Heart right ventricle (tissue), 16 donors: ENCODE data around the gene TPP2. TPM values are rescaled to one million over a fixed set of nuclear protein-coding genes. Genes with fewer than 3 reads are reported as not detected.

Experiments
- ATAC-seq, 8 donors: fragments of 200-7000 bp; cut with Tn5 transposase; one replicate each; pipeline ENCODE4 v1.9.1; 2020; ENCODE audit warnings: mild to moderate bottlenecking in 8 of 8, moderate library complexity in 8 of 8, moderate number of reproducible peaks in 1 of 8
- DNase-seq, 2 donors: peaks; one replicate each; pipeline ENCODE4 v3.0.0-alpha.2; 2020
- H3K27ac ChIP-seq, 10 donors: fragments of 200-600 bp; sonication (generic) in 2 of 10; one replicate each; pipeline versions ENCODE4 v1.5.0 to v1.8.0; 2020 to 2022; ENCODE audit warnings: mild to moderate bottlenecking in 3 of 10
- H3K27me3 ChIP-seq, 7 donors: fragments of 200-600 bp; one replicate each; pipeline ENCODE4 v1.8.0; 2021 to 2022; ENCODE audit warnings: mild to moderate bottlenecking in 2 of 7
- H3K36me3 ChIP-seq, 9 donors: fragments of 200-600 bp; sonication (generic) in 1 of 9; one replicate each; pipeline versions ENCODE4 v1.5.0 to v1.8.0; 2020 to 2022; ENCODE audit warnings: mild to moderate bottlenecking in 2 of 9
- H3K4me1 ChIP-seq, 9 donors: fragments of 200-600 bp; sonication (generic) in 1 of 9; one replicate each; pipeline versions ENCODE4 v1.5.0 to v1.8.0; 2020 to 2022; ENCODE audit warnings: mild to moderate bottlenecking in 4 of 9
- H3K4me3 ChIP-seq, 10 donors: fragments of 200-600 bp; sonication (generic) in 2 of 10; one replicate each; pipeline versions ENCODE4 v1.5.0 to v1.8.0; 2020 to 2022; ENCODE audit warnings: mild to moderate bottlenecking in 7 of 10, moderate library complexity in 2 of 10
- H3K9me3 ChIP-seq, 11 donors: fragments of 200-600 bp in 10 of 11; sonication (generic) in 2 of 11; one replicate each; pipeline versions ENCODE4 v1.5.0 to v1.8.0; 2013 to 2022; ENCODE audit warnings: mild to moderate bottlenecking in 2 of 11, control low read depth in 1 of 11, moderate library complexity in 1 of 11
- WGBS, 2 donors: extraction: QIAGEN DNeasy Blood & Tissue Kit; methylation state at CpG; one replicate each; pipeline ENCODE4 v1.1.7; 2013; ENCODE audit warnings: inconsistent platforms in 1 of 2; 5-methylcytosine and 5-hydroxymethylcytosine counted together
- intact Hi-C, 10 donors: fragments of 100-400 bp; cut with DNase I; formaldehyde crosslinking; loops; one replicate each; pipeline versions ENCODE4 v1.11.1 to v1.14.2; 2022
- polyA plus RNA-seq, 2 donors: library from polyadenylated mRNA; stranded (reverse); fragments of 200-250 nt; gene quantifications; one replicate each; pipeline ENCODE4 v1.2.3, GENCODE V29; 2013
- total RNA-seq, 10 donors: library from RNA; stranded (reverse); fragmentation: NEBNext Ultra II Directional in 3 of 10; extraction: Animal tissue kit (Norgen Biotek cat#: 25700) in 3 of 10; gene quantifications; one replicate each; pipeline versions ENCODE4 v1.2.1 to v1.2.4, GENCODE V29; 2021 to 2023
- TF ChIP-seq, protein P1 (sequence below), 9 donors: fragments of 200-600 bp; sonication (generic) in 2 of 9; IDR thresholded peaks; one replicate each; pipeline versions ENCODE4 v1.5.0 to v1.8.0; 2021 to 2022; ENCODE audit warnings: antibody characterized with exemption in 9 of 9, mild to moderate bottlenecking in 5 of 9, moderate library complexity in 1 of 9
- donor health status: Arrhythmogenic right ventricular cardiomyopathy.
- donor health status: ischemic (EF 13 %, LVEDD 7.1; RV severe dilation, severe dysfunction).
- donor health status: healthy with polysubstance abuse.
- donor health status: DM: no; HTN: yes; CAD: no.
- donor health status: DM: no; HTN: no; CAD: no.
- donor health status: ischemic (EF 25% LVEDD 6.9; RV normal size, moderate dysfunction).
- donor health status: ischemic (EF 25% LVEDD 5.7; RV mildly dilated, moderate dysfunction).
- donor health status: healthy.
- donor health status: DM: yes; HTN: yes; CAD: no.
- donor health status: Ischemic cardiomyopathy.
- donor health status: ischemic (EF 35%, LVEDD 5.7; RV mildly dilated, moderate dysfunction).
- donor health status: nonischemic (EF 11% LVEDD 7.7; RV severe dilation, severe dysfunction).
- donor health status: DM: yes; HTN: yes; CAD: no.
- donor health status: PGD.
- donor health status: ischemic (EF 29% LVEDD 5.4; RV normal size, mild dysfunction).
- donor health status: nonischemic (EF 23%, LVEDD 6.1; RV moderate dilation, normal function).

The TPP2 gene
- total and polyA plus RNA-seq, 12 donors, result 13.2 to 36.8 (median 31.1) TPM

GRCh38 chr13:102701331-102701730 lies 104.5 kb downstream of the TPP2 start:
- Histone ChIP-seq H3K36me3 (no peaks in the 10 kb centered on the region), H3K4me3 (no peak overlapping the region), H3K27ac (peak overlapping the region in 4 of 10 donors; percentile 59 to 65 (median 61)), H3K4me1 (peaks cover 0 to 13% (median 6%) of the 10 kb centered on the region in 9 donors), H3K9me3 (peaks cover 0 to 13% (median 0%) of the 10 kb centered on the region in 11 donors), H3K27me3 (no peaks in the 10 kb centered on the region)
- intact Hi-C loops, result no loop called here
- DNase-seq (no peak), ATAC-seq (no peak)
- WGBS, 2 donors, result 86 to 91% methylated on average over 5 of the region's 5 CpGs
- TF ChIP-seq, protein P1, sequence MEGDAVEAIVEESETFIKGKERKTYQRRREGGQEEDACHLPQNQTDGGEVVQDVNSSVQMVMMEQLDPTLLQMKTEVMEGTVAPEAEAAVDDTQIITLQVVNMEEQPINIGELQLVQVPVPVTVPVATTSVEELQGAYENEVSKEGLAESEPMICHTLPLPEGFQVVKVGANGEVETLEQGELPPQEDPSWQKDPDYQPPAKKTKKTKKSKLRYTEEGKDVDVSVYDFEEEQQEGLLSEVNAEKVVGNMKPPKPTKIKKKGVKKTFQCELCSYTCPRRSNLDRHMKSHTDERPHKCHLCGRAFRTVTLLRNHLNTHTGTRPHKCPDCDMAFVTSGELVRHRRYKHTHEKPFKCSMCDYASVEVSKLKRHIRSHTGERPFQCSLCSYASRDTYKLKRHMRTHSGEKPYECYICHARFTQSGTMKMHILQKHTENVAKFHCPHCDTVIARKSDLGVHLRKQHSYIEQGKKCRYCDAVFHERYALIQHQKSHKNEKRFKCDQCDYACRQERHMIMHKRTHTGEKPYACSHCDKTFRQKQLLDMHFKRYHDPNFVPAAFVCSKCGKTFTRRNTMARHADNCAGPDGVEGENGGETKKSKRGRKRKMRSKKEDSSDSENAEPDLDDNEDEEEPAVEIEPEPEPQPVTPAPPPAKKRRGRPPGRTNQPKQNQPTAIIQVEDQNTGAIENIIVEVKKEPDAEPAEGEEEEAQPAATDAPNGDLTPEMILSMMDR (IDR thresholded peaks at IDR 0.05), result no peak

DNA sequence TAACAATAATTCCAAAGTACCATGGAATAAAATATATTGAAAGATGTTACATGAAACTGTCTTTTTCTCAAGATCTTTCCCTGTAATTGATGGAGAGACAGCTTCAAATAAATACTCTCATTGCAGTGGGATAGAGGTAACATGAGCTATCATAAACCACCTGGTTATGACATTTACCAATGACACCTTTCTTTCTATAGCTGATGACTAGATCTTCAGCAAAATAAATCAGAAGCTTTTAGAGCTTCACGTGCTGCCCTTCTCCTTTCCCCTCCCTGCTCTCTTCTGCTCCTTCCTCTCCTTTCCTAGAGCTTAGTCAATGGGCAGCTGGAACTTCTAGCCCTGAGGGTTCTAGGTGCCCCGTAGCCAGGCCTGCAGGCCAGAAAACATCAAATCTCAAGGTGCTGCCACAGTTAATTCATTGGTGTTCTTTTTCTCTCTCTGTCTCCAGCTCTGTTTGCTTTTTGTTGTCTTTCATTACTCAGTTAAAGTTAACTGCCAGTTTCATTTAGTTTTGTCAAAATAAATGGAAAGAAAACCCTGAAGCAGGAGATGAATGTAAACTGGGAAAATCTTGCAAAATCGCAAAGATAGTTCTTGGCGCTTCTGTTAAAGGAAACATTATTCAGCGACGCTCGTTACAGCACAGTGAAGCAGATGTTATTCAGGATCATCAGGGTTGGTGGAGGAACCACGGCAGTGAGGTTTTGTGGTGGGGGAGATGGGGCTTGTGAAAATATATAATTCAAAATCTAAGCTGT lies 106.4 kb downstream of the TPP2 start:
- Histone ChIP-seq H3K9me3 (peaks cover 0 to 11% (median 0%) of the 10 kb centered on the region in 11 donors), H3K4me1 (peaks cover 0 to 23% (median 6%) of the 10 kb centered on the region in 9 donors), H3K4me3 (no peak overlapping the region), H3K27ac (no peak overlapping the region), H3K36me3 (no peaks in the 10 kb centered on the region), H3K27me3 (no peaks in the 10 kb centered on the region)
- intact Hi-C loops, result no loop called here
- DNase-seq (no peak), ATAC-seq (no peak)
- WGBS, 2 donors, result 68 to 76% methylated on average over 8 of the region's 8 CpGs
- TF ChIP-seq, protein P1 (IDR thresholded peaks at IDR 0.05), result no peak

- ATAC-seq, result no peak
- H3K27me3 ChIP-seq, result no peaks in the 10 kb centered on the region
These were observed 106.9 kb downstream of the TPP2 start for GRCh38 chr13:102703726-102704035.

GRCh38 chr13:102704238-102705058 lies 107.7 kb downstream of the TPP2 start:
- H3K27me3 ChIP-seq, result no peaks in the 10 kb centered on the region
- intact Hi-C loops, result no loop called here
- 91 to 94% methylated on average over 6 of the region's 6 CpGs for WGBS, 2 donors
- no peak overlapping the region for H3K27ac ChIP-seq
- ATAC-seq, result no peak
- peaks cover 0 to 10% (median 0%) of the 10 kb centered on the region in 11 donors for H3K9me3 ChIP-seq
- TF ChIP-seq, protein P1 (IDR thresholded peaks at IDR 0.05), result no peak
- no peaks in the 10 kb centered on the region for H3K36me3 ChIP-seq
- no peak for DNase-seq
- peaks cover 0 to 23% (median 6%) of the 10 kb centered on the region in 9 donors for H3K4me1 ChIP-seq
- H3K4me3 ChIP-seq, result no peak overlapping the region

More at GRCh38 chr13:102703726-102704035, 106.9 kb downstream of the TPP2 start:
- TF ChIP-seq, protein P1 (IDR thresholded peaks at IDR 0.05), result no peak
- Histone ChIP-seq H3K4me1 (peaks cover 0 to 23% (median 6%) of the 10 kb centered on the region in 9 donors), H3K9me3 (peaks cover 0 to 7% (median 0%) of the 10 kb centered on the region in 11 donors), H3K27ac (no peak overlapping the region), H3K4me3 (no peak overlapping the region), H3K36me3 (no peaks in the 10 kb centered on the region)
- intact Hi-C loops, result no loop called here
- DNase-seq, result no peak
